PC-3 (cell line): ENCODE measurements around the gene ECE1. TPM values are rescaled to one million over a fixed set of nuclear protein-coding genes. Genes with fewer than 3 reads are reported as not detected.
"Not testable (repeated sequence)": the region's sequence is repeated elsewhere in the genome, so short reads cannot be mapped to it uniquely, and the experiment has no call there.

Source experiments
- ATAC-seq: fragments of 200-7000 bp; cut with Tn5 transposase; 2 replicates; pipeline ENCODE4 v1.9.1; 2020; ENCODE audit warnings: mild to moderate bottlenecking, moderate library complexity
- BruUV-seq: library from RNA; stranded (reverse); fragments of 400-500 nt; replicated peaks from 2 replicates; lab custom pipeline; 2021; lab: Mats Ljungman, UMichigan
- CTCF ChIA-PET: fragments of 300-600 bp; sonication (Branson Sonifier 250); formaldehyde crosslinking; loops from one replicate; lab custom pipeline; 2022; ENCODE audit warnings: antibody characterized with exemption; lab: Charles Lee
- POLR2A ChIA-PET: fragments of 300-600 bp; sonication (Branson Sonifier 250); formaldehyde crosslinking; loops from one replicate; lab custom pipeline; 2022; ENCODE audit warnings: antibody characterized with exemption; ENCODE audit not compliant: unreplicated experiment; lab: Charles Lee
- DNase-seq: peaks from one replicate; pipeline ENCODE4 v3.0.0-alpha.2; 2015
- H2AFZ ChIP-seq: fragments of 300-600 bp; sonication (generic); 2 replicates; pipeline ENCODE4 v1.6.0; 2016; ENCODE audit warnings: antibody characterized with exemption, low read length
- H3F3A ChIP-seq: fragments of 300-600 bp; sonication (generic); one replicate; pipeline ENCODE4 v1.6.0; 2017; ENCODE audit warnings: antibody characterized with exemption, low read length, control low read depth, mild to moderate bottlenecking; ENCODE audit not compliant: unreplicated experiment
- H3K27ac ChIP-seq: fragments of 300-600 bp; sonication (generic); 2 replicates; pipeline ENCODE4 v1.5.1; 2016; ENCODE audit warnings: mild to moderate bottlenecking, low read length
- H3K27me3 ChIP-seq: fragments of 300-600 bp; sonication (generic); 2 replicates; pipeline ENCODE4 v1.6.1; 2016; ENCODE audit warnings: low read length, mixed read lengths
- H3K36me3 ChIP-seq: fragments of 300-600 bp; sonication (generic); 2 replicates; pipeline ENCODE4 v1.6.1; 2016; ENCODE audit warnings: low read depth, mixed run types, low read length, mixed read lengths
- H3K4me1 ChIP-seq: fragments of 300-600 bp; sonication (generic); 2 replicates; pipeline ENCODE4 v1.5.1; 2016; ENCODE audit warnings: low read length; ENCODE audit not compliant: insufficient read depth
- H3K4me2 ChIP-seq: fragments of 300-600 bp; sonication (generic); 2 replicates; pipeline ENCODE4 v1.6.0; 2016; ENCODE audit warnings: low read length
- H3K4me3 ChIP-seq: fragments of 300-600 bp; sonication (generic); 2 replicates; pipeline ENCODE4 v1.5.1; 2016; ENCODE audit warnings: mild to moderate bottlenecking, low read length, mixed read lengths
- H3K79me2 ChIP-seq: fragments of 300-600 bp; sonication (generic); 2 replicates; pipeline ENCODE4 v1.6.1; 2017; ENCODE audit warnings: low read length, mixed read lengths
- H3K9ac ChIP-seq: fragments of 300-600 bp; sonication (generic); 2 replicates; pipeline ENCODE4 v1.6.0; 2016; ENCODE audit warnings: mild to moderate bottlenecking, low read length
- H3K9me2 ChIP-seq: fragments of 300-600 bp; sonication (generic); replicated peaks from 2 replicates; pipeline ENCODE4 v1.6.1; 2016; ENCODE audit warnings: mixed run types, low read length, mixed read lengths
- H3K9me3 ChIP-seq: fragments of 300-600 bp; sonication (generic); 2 replicates; pipeline ENCODE4 v1.6.1; 2016; ENCODE audit warnings: low read length, mixed read lengths
- H4K20me1 ChIP-seq: fragments of 300-600 bp; sonication (generic); 2 replicates; pipeline ENCODE4 v1.6.1; 2016; ENCODE audit warnings: low read length, mixed read lengths
- EZH2 ChIP-seq: fragments of 300-600 bp; sonication (generic); IDR thresholded peaks from one replicate; pipeline ENCODE4 v1.6.1; 2017; ENCODE audit warnings: antibody characterized with exemption, mild to moderate bottlenecking, low read length; ENCODE audit not compliant: unreplicated experiment
- EZH2phosphoT487 ChIP-seq: fragments of 300-600 bp; sonication (generic); IDR thresholded peaks from 2 replicates; pipeline ENCODE4 v1.6.1; 2018; ENCODE audit warnings: mild to moderate bottlenecking, antibody characterized with exemption, low read length, borderline replicate concordance
- intact Hi-C: fragments of 100-400 bp; cut with micrococcal nuclease; formaldehyde crosslinking; loops from 2 replicates; pipeline ENCODE4 v1.9.0; 2023
- total RNA-seq: library from RNA; depleted of rRNA; stranded (reverse); fragments of >200 nt; gene quantifications from 2 replicates; pipeline ENCODE4 v1.2.3, GENCODE V29; 2014
- TF ChIP-seq, protein P1 (sequence below): fragments of 300-600 bp; sonication (generic); conservative IDR thresholded peaks from 2 replicates; pipeline ENCODE4 v1.5.1; 2017; ENCODE audit warnings: antibody characterized with exemption, low read depth, mild to moderate bottlenecking, low read length

Gene ECE1
- total RNA-seq, 1 experiment from 2014 or later, result 86.8 TPM

DNA sequence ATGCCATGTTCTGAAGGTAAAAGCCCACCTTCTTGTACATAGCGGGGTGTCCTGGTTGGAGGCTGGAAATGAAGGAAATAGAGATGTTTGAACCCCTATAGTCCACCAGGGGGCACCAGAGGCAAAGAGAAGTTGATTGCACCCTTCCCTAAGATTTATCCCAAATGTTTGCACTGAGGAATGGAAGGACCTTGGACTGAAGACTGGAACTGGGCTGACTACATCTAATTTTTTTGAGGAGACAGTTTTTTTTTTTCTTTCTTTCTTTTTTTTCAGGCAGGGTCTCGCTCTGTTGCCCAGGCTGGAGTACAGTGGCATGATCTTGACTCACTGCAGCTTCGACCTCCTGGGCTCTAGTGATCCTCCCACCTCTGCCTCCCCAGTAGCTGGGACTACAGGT is 58.2 kb downstream of the ECE1 start:
- TF ChIP-seq EZH2 (no peak), EZH2phosphoT487 (no peak)
- TF ChIP-seq, protein P1, sequence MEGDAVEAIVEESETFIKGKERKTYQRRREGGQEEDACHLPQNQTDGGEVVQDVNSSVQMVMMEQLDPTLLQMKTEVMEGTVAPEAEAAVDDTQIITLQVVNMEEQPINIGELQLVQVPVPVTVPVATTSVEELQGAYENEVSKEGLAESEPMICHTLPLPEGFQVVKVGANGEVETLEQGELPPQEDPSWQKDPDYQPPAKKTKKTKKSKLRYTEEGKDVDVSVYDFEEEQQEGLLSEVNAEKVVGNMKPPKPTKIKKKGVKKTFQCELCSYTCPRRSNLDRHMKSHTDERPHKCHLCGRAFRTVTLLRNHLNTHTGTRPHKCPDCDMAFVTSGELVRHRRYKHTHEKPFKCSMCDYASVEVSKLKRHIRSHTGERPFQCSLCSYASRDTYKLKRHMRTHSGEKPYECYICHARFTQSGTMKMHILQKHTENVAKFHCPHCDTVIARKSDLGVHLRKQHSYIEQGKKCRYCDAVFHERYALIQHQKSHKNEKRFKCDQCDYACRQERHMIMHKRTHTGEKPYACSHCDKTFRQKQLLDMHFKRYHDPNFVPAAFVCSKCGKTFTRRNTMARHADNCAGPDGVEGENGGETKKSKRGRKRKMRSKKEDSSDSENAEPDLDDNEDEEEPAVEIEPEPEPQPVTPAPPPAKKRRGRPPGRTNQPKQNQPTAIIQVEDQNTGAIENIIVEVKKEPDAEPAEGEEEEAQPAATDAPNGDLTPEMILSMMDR, result peak; percentile 88
- H3K27ac ChIP-seq, result peak overlapping the region; percentile 59
- CTCF ChIA-PET, result interaction anchor here (0.6 to 1.4 kb wide), 2 partner anchors 21 to 136 kb away, joined by 4 to 12 read pairs; no protein-coding TSS in a partner anchor
- H2AFZ ChIP-seq, result no peak overlapping the region
- no peaks in the 10 kb centered on the region for H4K20me1 ChIP-seq
- no peaks in the 10 kb centered on the region for H3K27me3 ChIP-seq
- intact Hi-C loops, result loop anchor here (1.0 to 10.0 kb wide), 5 partner anchors 20 to 425 kb away; no protein-coding TSS in a partner anchor
- H3F3A ChIP-seq, result no peaks in the 10 kb centered on the region
- BruUV-seq, result no TSS peak
- ATAC-seq (peak; percentile 70), DNase-seq (peak; percentile 74)
- no peaks in the 10 kb centered on the region for H3K9me2 ChIP-seq
- peaks cover 15% of the 10 kb centered on the region for H3K79me2 ChIP-seq
- no peak overlapping the region for H3K4me2 ChIP-seq
- no peaks in the 10 kb centered on the region for H3K9me3 ChIP-seq
- H3K36me3 ChIP-seq, result peaks cover 38% of the 10 kb centered on the region
- H3K9ac ChIP-seq, result no peak overlapping the region
- H3K4me3 ChIP-seq, result no peak overlapping the region
- POLR2A ChIA-PET, result no interaction called here
- peaks cover 39% of the 10 kb centered on the region for H3K4me1 ChIP-seq

DNA sequence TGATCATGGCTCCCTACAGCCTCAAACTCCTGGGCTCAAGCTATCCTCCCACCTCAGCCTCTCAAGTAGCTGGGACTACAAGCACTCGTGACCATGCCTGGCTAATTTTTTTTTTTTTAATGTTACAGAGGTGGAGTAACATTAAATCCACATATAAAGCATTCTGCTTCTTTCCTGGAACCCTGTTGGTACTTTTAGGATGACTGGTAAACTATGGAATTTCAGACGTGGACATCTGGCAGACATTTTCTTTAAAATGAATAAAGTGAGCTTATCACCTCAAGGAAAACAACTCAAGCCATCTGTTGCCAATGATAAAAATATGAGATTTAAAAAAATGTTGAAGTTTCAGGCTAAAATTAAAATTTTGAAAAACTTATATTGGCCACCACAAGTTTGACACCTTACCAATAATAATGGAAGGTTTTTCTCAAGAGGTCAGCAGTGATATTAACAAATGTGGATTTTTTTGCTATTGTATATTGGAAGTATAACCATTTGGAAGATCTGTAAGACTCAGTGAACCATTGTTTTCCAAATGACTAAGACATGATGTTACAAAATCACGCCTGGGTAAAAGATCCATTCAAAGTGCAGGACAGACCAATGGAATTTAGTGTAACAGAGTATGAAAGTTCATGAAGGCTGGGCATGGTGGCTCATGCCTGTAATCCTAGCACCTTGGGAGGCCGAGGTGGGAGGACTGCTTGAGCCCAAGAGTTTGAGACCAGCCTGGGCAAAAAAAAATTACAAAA is 60.8 kb downstream of the ECE1 start:
- CTCF ChIA-PET, result interaction anchor here (0.7 kb wide), 1 partner anchor 22 kb away, joined by 6 read pairs; no protein-coding TSS in a partner anchor
- ATAC-seq (peak; percentile 35; the same call in 1 of the 2 replicates), DNase-seq (peak; percentile 55)
- peaks cover 24% of the 10 kb centered on the region; the same call in 1 of the 2 replicates for H3K36me3 ChIP-seq
- H3K4me1 ChIP-seq, result peaks cover 15% of the 10 kb centered on the region
- no peak overlapping the region for H3K4me3 ChIP-seq
- no peaks in the 10 kb centered on the region for H3K27me3 ChIP-seq
- no peak overlapping the region for H3K9ac ChIP-seq
- POLR2A ChIA-PET, result no interaction called here
- H3K27ac ChIP-seq, result peak overlapping the region; percentile 37
- no TSS peak for BruUV-seq
- no peaks in the 10 kb centered on the region for H4K20me1 ChIP-seq
- no peaks in the 10 kb centered on the region for H3F3A ChIP-seq
- no peaks in the 10 kb centered on the region for H3K79me2 ChIP-seq
- intact Hi-C loops, result no loop called here
- no peaks in the 10 kb centered on the region for H3K9me3 ChIP-seq
- H2AFZ ChIP-seq, result no peak overlapping the region
- no peaks in the 10 kb centered on the region for H3K9me2 ChIP-seq
- TF ChIP-seq, protein P1, result no peak
- TF ChIP-seq EZH2phosphoT487 (no peak), EZH2 (no peak)
- H3K4me2 ChIP-seq, result no peak overlapping the region

DNA sequence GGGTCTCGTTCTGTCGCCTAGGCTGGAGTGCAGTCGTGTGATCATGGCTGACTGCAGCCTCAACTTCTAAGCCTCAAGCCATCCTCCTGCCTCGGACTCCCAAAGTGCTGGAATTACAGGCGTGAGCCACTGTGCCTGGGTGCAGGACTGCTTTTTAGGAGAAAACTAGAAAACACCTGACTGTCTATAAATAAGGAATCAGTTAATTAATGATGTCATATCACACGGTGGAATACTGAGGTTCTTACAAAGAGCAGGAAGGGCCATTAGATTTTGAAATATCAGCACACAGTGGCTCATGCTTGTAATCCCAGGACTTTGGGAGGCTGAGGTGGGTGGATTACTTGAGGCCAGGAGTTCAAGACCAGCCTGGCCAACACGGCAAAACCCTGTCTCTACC is 62.0 kb downstream of the ECE1 start:
- H3K9ac ChIP-seq, DNase-seq, H3K27me3 ChIP-seq, intact Hi-C loops, H3K27ac ChIP-seq, H3K4me2 ChIP-seq, H4K20me1 ChIP-seq, H3K4me3 ChIP-seq, H3F3A ChIP-seq, H2AFZ ChIP-seq, ATAC-seq, H3K9me2 ChIP-seq, H3K9me3 ChIP-seq, BruUV-seq, H3K79me2 ChIP-seq, POLR2A ChIA-PET: not testable (repeated sequence)
- peaks cover 13% of the 10 kb centered on the region for H3K4me1 ChIP-seq
- peaks cover 24% of the 10 kb centered on the region; the same call in 1 of the 2 replicates for H3K36me3 ChIP-seq
- CTCF ChIA-PET, result interaction anchor here (0.6 kb wide), 1 partner anchor 142 kb away, joined by 6 read pairs; no protein-coding TSS in a partner anchor
